ENCODE results near the gene MBD4.
"Not testable (repeated sequence)": the region's sequence is repeated elsewhere in the genome, so short reads cannot be mapped to it uniquely, and the experiment has no call there.

The MBD4 gene

DNA sequence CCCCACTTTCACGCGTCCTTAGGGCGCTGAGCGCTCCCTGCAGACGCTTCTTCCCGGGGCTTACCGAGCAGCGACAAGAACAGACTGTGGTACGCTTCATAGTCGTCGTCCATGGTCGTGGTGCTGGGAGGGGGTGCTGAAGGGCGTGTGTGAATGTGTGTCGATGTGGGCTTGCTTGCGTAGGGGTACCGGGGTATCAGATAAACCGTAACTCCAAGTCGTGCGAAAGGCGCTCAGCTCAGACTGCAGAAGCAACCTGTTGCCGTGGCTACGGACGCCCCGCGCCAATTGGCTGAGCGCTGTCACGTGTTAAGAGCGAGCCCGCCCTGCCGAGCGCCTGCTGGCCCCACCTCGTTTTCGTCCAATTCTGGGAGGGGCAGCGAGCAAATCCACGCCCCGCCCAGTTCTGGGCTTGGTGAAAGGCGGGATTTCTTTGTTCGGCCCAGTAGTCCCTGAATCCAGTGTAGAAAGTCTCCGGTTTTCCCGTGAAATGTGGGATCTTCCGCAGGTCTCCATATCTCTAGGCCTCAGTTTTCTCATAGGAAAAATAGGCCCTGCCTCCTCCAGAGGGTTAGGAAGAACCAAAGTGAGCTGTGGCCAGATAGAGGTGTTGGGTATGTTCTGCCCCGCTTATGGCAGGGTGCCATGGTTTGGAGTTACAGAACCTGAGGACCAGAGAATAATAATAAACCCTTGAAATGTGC, 11.2 kb downstream of the MBD4 start, which contains the start of gene EFCAB12:
Gene EFCAB12 (minus strand): TSS at position 261 of the 704 bp plus-strand sequence. CDS start 148 bp downstream, at position 113.
- DNase-seq, result peak; percentile 76 to 89

DNA sequence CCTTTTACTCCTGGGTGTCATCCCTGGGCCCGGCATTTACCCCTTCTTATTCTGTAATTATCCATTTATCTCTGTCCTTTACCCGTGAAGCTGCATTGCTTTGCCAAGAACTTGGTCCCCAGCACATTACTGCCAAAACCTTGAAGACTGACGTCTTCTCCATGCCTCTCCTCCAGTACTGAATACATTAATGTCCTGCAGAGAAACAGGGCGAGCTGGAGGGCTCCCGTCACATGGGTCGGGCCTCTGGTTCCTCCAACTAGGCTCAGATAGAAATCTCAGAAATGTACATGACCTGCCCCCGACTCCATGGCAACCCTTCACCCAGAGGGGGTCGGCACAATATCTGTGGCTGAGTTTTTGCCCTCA, 11.8 kb downstream of the MBD4 start:
- DNase-seq, result no peak

DNA sequence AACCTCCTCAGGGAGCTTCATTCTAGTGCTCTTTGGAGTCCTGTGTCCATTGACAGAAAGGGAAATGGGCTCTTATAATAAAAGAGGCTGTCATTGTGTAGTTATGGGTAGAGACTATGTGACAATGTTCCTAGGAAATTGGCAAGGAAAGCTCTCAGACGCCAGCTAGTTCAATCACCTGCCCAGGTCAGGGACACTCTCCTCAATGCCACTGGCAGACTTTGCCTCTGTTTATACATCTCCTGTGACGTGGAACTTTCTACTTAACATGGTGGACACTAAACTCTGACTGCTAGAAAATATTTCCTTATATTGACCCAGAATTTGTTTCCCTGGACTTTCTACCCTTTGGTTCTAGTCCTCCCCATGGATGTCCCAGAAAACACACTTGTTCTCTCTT, 14.1 kb downstream of the MBD4 start:
- no peak for DNase-seq

DNA sequence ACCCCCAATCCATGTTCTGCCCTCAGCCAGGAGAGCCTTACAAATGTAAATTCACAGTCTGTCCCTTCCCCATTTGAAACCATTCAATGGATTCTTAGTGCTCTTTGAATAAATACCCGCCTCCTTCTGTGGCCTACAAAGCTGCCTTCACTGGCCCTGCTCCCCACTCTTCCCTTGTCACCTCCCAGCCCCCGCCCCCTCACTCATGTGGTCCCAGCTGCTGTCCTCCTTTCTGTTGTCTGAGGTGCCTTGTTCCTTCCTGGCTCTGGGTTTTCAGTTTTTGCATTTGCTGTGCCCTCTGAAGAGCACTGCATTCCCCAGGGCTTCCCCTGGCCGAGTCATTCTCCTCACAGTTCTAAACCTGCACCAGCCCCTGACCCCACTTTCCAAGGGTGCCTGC, 14.5 kb downstream of the MBD4 start:
- no peak for DNase-seq

DNA sequence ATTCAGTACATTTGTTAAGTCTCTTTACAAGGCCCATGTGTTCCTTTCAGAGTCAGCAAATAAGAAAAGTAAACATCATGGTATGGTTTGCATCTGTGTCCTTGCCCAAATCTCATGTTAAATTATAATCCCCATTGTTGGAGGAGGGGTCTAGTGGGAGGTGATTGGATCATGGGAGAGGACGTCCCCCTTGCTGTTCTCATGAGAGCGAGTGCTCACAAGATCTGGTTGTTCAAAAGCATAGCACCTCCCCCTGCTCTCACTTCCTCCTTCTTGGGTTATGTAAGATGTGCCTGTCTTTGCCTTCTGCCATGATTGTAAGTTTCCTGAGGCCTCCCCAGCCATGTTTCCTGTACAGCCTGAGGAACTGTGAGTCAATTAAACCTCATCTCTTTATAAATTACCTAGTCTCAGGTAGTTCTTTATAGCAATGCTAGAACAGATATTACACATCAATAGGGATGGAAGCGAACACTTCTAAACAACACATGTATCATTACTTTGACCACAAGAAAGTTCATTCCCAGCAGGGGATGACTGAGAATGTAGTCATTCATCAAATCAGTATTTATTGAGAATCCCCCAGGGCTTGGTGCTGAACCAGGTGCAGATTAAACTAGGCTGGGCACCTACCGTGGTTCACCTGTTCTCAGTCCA, 15.4 kb downstream of the MBD4 start:
- DNase-seq, result no peak

DNA sequence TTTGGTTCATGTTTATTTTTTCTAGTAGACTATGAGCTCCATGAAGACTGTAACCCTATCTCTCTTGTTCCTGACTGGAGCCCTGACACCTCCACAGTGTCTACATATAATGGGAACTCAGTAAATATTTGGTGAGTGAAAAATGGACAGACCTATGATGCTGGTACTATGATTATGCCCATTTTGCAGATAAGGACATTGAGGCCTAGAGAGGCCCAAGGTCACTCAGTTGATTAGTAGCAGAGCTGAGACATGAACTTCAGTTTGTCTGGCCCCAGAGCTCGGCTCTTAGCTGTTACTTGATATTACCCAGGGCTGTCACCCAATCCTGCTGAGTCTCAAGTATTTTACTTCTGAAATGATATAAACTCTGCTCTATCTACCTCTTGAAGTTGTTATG, 16.9 kb downstream of the MBD4 start:
- DNase-seq, result no peak

DNA sequence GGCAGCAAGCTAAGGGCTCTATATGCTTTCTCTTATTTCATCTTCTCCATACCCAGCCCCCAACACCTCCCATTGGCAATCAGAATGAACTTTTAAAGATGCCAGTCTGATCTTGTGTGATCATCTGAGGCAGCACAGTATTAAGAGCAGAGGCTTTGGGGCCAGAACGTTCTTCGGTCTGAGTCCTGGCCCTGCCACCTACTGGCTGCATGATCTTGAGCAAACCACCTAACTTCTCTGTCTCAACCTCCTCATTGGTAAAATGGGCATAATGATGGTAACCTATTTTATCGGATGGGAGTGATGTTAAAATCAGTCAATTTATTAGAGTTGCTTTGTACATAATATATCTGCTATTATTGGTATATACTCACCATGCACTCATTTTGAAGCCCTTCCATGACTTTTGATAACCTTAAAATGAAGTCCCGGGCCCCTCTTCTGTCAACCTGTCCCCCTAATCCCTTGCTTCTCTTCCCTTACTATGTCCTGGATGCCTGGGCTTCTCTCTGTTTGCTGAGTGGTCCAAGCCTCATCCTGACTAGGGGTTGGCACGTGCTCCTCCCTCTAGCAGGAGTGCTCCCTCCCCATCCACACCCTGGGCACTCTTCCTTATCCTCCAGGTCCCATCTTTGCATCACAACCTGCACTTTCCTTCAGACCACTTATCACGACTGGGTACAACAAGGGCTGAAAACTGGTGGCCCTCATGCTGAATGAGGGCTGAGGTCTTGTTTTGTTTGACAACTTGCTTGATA, 17.6 kb downstream of the MBD4 start:
- DNase-seq, result no peak

DNA sequence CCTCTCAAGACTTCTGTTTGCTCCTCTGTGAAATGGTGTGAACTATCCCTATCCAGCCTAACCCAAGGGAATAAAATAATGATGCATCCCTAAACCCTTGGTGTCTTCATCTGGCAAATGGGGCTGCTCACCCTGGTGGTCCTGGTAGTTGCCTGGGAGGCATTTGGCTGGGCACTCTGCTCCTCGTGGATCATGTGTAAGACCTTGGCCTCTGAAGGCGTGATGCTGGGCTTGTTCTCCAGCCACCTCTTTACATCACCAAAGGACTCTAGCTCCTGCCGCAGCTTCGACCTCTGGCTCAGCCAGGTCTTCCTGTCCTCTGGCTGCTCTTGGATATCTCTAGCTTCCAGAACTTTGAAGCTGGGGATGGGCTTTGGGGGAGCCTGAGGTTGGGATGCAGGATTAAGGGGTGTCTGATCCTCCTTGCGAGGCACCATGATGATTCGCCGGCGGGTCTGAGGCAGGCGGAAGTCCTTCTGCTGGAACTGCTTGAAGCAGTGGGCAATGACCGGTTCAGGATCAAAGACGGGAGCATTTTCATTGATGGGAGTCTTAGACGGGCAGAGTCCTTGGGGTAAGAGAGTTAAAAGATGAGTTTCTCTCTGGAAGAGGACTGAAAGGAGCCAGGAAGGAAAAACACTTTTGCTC, 18.4 kb downstream of the MBD4 start:
- no peak for DNase-seq

DNA sequence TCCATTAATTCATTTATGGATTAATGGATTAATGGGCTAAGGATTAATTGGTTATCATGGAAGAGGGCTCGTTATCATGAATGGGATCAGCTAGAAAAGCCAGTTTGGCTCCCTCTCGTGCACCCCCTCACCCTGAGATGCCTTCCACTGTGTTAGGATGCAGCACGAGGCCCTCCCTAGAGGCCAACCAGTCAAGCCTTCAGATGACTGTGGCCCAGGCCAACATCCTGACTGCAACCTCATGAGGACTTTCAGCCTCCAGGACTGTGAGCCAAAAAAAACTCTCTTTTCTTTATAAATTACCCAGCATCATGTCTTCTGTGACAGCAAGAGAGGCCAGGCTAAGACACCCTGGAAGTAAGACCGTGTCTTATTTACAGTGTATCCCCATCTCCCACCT, 20.3 kb downstream of the MBD4 start:
- DNase-seq, result no peak

DNA sequence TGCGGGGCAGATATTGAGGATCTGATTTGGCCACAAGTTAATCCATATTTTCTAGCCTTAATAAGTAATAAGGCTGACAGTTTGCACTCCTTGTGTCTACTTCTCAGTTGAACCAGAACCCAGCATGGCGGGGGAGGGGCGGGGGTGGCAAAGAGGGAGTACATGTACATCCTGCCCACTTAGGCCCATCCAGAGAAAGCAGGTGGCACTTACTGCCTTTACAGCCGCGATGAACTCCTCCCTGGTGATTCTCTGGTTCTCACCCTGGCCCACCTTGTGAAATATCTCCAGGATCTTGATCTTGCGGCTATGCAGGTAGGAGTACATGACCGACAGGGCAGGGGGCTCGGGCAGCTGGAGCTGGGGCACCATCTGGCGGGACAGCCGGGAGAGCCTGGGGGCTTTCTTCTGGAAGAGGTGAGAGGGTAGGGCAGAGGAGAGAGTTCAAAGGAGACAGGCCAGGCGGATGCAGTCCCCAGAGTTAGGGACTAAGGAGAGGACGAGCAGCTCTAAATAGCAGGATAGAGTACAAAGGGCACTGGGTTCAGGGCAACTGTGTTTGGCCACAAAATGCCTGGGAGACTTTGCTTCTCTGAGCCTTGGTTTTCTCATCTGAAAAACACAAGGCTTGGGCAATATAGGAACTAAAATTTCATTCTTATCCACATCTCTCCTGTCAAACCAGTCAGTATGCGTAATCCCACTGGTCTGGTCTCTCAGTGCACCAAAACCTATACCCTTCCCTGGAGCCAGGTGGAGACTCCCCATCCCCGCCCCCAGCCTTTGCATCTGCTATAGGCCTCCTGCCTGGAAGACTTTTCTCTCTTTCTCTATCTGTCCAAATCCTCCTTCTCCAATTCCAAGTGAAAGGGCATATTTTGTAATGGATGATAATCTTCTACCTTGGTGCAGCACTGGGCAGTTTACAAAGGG, 21.4 kb downstream of the MBD4 start:
- no peak for DNase-seq

DNA sequence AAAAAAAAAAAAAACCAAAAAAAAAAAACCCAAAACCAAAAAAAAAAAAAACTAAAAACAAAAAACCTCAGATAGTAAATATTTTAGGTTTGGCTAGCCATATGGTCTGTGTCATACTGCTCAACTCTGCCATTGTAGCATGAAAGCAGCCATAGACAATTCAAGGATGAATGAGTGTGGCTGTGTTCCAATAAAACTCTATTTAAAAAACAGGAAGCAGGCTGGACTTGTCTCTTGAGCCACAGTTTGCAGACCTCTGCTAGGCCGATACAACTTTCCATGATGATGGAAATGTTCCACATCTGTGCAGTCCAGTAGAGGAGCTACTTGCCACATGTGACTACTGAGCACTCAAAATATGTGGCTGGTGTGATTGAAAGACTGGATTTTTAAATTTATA, 22.4 kb downstream of the MBD4 start:
- no peak for DNase-seq

DNA sequence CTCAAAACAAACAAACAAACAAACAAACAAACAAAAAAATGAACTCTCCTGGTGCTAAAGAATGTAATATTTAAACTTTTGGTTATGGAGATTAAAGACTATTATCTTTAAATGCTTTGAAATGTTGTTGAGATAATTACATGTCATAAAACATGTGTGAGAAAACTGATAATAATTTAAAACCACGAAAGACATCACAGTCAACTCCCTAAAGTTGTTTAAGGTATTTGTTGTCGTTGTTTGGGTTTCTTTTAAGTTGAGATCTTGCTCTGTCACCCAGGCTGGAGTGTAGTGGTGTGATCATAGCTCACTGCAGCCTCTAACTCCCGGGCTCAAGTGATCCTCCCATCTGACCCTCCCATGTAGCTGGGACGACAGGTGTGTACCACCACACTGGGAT, 23.3 kb downstream of the MBD4 start:
- no peak for DNase-seq

DNA sequence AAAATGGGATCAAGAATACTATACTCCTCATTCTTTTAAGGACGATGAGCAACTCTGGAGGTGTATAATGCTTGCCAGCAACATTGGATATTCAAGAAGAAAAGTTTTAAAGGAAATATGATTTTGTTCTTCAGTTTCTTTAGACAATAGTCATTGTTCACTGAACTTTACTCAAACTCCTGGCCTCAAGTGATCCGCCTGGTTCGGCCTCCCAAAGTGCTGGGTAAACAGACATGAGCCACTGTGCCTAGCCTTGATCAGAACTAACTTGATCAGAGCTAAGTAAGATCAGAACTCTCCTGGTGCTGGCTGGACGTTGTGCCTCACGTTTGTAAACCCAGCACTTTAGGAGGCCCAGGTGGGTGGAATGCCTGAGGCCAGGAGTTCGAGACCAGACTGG, 23.9 kb downstream of the MBD4 start:
- no peak for DNase-seq

DNA sequence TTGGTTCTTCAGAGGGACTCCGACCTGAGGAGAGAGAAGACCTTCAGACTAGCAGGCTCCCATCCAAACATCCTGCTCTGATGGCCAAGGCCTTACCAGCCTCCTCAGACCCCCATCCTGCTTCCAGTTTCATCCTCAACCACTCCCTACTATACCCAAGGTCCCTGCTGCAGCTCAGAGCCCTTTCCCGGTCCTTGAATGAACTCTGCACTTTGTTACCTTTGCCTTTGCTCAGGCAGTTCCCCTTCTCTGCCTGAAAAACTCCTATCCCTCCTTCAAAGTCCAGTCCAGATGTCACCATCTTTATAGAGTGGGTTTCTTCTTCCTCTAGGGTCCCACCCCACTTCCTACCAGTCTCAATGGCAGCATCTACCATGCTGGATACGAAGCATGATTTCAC, 24.4 kb downstream of the MBD4 start:
- no peak for DNase-seq

DNA sequence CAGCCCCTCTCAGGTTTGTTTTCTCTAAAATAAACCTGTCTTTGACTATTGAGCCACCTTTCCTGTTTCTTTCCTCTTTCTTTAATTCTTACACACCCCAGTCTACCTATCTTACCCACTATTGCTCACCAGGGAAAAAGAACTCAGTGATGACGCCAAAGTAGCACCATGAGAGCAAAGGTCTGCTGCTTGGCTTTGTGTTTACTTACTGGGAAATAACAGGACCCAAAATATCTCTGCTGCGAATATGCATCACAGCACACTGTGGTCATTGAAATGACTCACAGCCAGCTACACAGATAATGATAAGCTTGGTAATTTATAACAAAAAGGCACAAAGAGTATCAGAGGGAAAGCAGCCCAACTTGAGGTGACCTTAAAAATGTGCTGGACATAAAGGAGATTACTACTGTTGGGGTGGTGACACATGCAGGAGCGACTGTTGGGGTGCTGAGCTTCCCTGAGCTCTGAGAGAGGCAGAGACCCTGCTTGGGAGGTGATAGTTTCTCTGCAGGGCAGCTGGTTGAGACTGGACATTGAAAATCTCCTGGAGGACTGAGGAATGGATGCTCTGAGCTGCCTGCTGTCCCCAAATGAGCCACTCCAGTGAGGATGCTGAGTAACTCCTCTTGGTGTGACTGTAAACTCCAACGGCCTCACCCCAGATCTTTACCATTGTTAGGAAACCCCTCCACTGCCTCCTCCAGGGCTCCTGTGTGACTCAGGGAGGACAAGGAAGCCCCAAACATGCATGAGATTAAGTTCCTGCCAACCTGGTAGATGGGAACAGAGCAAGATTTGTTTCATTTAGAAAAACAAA, 25.9 kb downstream of the MBD4 start:
- DNase-seq, result no peak

DNA sequence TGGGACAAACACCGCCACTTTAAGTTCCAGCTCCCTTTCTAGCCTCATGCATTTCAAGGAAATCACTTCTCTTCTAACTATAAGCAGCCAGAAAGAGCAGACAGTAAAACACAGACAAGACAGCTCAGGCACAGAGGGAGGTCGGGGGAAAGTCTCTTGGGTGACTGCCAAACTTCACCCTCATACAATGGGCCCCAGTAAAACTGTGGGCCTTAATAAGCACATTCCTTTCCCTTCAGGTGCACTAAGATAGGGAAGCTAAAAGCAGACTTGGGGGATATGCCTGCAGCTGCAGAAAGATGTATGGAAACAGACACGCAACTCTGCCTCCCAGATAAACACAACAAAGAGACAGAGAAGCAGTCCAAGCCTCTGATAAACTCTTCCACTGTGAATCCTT, 26.5 kb downstream of the MBD4 start:
- not testable (repeated sequence) for DNase-seq

DNA sequence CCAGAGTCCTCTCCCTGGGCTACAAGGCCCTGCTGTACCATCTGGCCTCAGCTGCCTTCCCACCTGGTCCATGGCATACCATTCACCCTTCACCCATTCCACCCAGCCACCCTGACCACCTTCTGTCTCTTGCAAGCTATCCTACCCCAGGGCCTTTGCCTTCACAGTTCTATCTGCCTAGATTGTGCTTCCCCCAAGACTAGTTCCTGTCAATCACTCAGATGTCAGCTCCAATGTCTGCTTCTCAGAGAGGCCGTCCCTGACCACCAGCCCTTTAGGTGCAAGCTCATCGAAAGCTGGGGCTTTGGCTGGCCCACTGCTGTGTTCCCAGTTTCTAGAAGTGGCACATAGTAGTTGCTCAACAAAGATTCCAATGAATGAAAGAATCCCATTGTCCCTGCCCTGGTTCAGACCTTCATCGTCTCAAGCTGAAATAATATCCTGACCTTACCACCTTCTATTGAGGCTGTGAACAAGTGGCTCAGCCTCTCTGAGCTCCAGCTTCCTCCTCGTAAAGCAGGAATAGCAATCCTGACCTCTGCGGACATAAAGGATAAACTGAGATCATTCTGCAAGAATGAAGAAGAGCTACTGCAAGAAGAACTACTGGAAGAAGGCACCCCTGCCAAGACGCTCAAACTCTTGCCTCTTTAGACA, 27.1 kb downstream of the MBD4 start:
- DNase-seq, result no peak

DNA sequence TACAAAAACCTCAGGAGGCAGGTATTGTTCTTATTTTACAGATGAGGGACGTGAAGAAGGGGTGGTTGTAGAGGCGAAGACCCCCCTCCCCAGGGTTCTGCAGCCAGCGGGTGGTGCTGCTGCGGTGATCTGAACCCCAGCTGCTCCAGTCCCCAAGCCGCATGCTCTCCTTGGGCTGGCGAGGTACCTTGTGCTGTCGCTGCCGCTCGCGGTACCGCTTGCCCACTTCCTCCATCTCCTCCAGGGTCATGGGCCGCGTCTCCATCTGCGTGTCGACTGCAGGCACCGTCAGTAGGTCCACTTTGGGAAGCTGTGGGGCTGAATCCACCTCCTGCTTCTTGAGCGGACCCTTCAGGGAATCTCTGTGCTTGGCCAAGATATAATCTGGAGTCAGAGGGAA, 28.8 kb downstream of the MBD4 start:
- DNase-seq, result no peak

DNA sequence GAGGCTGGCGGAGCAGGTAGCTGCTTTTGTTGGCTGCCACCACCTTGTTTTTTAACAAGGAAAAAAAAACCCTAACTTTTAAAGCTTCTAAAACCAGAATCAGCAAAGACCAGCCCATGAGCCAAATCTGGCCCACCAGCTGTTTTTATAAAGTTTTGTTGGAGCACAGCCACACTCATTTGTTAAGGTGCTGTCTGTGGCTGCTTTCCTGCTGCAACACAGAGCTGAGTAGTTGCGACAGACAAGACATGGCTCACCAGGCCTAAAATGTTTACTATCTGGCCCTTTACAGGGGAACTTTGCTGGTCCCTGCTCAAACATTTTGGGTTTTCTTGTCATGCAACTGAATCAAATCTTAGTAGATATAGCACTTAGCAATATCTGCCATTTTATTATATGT, 30.2 kb downstream of the MBD4 start:
- no peak for DNase-seq

DNA sequence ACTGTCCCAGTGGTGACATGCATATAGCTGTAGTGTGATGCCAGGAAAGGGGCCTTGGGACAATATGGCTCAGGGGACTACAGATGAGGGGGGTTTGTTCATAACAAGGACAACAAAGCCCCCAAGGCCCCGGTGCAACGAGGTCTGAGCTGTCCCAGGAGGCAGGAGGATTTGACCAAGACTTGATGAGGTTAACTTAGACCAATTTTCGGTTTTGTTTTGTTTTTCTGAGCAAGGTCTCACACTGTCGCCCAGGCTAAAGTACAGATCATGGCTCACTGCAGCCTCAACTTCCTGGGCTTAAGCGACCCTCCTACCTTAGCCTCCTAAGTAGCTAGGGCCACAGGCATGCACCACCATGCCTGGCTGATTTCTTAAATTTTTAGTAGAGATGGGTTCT, 35.1 kb downstream of the MBD4 start:
- DNase-seq, result no peak

DNA sequence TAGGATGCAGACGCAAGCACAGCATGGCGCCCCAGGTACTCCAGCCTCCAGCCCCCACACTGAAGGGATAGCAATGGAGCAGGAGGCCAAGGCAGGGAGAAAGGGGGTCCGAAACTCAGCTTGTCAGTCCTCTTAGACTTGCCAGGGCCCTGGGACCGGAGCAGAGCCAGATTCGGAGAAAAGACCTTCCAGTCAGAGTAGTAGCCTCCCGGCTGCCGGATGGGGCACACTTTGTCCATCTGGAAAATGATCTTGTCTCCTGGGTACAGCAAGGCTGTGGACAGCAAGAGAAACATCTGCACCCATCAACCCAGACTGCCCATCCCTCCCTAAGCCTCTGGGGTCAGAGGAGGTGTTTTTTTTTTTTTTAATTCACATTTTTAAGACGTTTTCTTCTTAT, 35.6 kb downstream of the MBD4 start:
- no peak for DNase-seq
